ENCODE results near the gene WIPF1.
"Not testable (repeated sequence)": the region's sequence is repeated elsewhere in the genome, so short reads cannot be mapped to it uniquely, and the experiment has no call there.

The WIPF1 gene

DNA sequence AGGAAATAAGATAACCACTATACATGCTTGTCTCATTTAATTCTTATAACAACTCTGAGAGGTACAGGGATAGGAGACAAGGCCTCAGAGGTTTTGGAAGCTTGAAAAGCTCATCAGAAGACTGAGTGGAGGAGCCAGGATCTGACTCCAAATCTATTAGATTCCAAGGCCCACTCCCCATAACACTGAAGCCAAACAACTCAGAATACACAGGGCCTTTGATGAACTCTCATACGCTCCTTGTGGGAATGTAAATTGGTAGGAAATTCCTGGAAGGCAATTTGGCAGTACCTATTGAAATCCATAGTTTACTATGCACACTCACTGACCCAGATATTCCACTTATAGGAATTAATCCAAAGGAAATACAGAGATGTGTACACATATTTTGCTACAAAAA, 27.9 kb downstream of the WIPF1 start:
- no peak for DNase-seq

DNA sequence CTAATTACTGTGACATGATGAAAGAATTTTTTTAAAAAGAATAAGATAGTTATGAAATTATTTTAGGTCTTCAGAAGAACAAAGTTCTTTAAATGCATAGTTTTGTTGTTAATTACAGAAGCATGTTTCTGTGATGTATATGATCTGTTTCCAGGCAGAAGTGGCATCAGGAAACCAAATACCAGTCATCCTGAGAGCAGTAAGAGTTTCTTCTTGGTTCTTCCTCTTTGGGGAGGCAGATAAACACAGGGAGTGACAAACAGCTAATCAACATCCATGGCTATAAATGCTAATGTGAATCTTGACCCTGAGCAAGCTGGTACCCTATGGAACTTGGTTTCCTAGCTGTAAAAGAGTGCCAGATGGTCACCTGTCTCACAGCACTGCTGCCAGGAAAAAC, 29.2 kb downstream of the WIPF1 start:
- no peak for DNase-seq

DNA sequence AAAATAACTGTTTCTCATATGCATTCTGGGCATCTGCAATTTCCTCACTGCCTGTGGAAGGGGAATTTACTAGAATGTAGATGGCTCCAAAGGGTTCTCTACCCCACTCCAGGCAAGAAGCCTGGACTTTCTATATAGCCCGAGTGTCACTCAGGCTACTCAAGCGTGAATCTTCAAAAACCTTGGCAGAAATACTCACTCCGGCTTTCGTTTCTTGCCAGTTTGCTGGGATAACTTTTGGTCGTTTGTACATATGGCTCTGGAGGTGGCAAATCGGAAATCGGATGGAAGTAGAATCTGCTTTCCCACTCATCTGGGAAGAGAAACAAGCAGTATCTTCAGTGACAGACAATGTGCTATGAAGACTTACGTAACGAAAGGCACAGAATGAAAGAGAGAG, 30.7 kb downstream of the WIPF1 start:
- DNase-seq: no peak

DNA sequence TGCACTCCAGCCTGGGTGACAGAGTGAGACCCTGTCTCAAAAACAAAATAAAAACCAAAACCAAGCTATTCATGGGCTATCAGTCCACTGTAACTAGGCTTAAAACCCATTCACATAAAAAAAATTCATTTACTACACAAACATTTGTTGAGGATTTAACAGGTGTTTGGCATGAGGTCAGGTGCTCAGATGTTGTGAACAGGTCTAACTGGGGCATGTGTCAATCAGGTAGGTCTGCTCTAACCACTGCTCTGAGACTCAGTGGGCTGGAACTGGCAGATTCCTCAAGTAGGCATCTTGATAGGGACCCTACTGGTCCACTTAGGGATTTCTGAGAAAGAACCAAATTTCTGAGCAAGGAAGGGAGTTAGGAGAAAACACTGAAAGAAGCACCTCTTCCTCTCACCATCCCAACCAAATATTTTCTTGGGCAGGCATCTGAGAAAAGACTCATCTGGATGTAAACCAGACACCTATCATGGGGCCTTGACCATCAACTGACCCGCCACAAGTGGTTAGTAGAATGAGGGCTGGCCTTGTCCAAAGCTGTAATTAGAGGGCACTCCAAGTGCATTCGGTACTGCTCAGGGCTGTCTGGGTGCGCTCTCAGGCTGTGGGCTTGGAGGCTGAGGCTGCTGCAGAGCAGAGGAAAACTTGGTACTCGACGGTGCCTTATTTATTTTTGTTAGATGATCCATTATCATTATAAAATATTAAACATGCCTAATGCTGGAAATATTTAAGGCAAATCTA, 33.9 kb downstream of the WIPF1 start:
- DNase-seq: no peak

DNA sequence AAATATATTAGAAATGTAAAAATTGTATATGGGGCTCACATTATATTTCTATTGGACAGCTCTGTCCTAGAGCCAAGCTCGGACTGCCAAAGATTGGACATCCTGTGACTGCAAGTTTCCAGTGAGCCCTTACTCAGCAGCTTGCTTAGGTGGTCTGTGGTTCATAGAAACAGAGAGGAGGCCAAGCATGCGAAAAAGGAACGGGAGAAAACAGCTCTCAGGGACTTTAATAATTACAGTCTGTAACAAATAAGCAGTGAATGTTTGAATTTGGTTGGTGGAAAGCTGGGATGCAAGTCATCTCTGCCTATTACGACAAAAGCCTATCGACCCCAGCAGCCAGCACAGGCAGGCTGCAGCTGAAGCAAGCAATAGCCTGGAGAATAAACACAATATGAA, 35.6 kb downstream of the WIPF1 start:
- DNase-seq: no peak

DNA sequence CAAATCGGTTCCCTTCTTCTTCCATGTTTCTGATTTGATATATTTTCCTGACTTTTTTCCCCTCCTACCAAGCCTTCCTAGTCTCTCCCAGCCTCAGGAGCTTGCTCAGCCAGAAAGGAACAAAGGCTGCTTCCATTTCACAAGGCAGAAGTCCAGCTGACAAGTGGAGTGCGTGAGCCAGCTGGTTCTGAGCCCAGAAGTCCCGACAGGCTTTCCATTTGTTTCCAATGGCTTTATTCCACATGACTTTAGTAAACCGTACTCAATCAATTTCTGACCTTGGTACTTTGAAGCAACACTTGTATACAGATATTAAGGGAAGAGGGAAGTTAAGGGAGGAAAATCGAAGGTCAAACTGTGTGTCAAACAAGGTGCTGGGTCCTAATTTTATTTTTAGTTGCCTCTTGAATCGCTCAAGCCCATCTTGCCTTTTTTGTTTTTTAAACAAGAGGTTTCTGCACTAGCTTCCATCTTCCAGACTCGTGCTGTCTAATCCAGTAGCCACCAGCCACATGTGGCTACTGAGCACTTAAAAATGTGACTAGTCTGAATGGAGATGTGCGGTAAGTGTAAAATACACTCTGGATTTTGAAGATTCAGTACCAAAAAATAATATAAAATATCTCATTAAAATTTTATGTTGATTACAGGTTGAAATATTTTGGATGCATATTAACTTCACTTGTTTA, 36.2 kb downstream of the WIPF1 start:
- DNase-seq: no peak

DNA sequence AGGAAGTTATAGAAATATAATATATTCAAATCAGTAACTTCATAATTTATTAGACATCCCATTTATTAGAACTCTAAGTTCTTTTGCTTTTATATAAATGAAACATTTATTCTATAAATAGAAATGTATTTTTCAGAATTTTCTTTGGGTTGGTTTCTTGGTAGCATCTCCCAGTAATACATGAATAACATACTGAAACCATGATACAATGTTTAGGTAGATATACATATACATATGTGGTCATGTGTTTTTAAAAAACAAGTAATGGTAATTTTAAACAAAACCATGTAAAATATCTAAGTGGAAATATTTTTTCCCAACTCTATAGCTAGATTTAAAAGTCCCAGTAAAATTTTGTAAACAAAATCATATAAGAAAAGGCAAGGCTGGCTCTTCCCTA, 36.9 kb downstream of the WIPF1 start:
- DNase-seq: no peak

DNA sequence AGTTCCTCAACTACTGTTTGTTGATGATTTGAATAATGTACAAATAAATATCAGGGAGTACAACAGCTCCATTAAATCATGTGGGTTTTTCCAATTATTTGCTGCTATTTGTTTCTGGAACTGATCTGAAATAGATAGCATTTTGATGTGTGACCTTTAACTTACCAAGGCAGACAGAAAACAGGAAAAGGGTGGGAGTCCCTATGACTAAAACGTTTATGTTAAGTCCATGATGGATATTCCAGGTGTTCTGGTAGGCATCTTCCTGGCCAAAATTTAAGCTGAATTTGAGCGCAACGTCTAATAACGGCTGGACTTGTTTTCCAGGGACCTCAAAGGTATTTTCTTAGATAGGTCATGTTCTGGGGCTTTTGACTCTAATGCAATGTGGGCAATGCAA, 41.6 kb downstream of the WIPF1 start:
- no peak for DNase-seq

DNA sequence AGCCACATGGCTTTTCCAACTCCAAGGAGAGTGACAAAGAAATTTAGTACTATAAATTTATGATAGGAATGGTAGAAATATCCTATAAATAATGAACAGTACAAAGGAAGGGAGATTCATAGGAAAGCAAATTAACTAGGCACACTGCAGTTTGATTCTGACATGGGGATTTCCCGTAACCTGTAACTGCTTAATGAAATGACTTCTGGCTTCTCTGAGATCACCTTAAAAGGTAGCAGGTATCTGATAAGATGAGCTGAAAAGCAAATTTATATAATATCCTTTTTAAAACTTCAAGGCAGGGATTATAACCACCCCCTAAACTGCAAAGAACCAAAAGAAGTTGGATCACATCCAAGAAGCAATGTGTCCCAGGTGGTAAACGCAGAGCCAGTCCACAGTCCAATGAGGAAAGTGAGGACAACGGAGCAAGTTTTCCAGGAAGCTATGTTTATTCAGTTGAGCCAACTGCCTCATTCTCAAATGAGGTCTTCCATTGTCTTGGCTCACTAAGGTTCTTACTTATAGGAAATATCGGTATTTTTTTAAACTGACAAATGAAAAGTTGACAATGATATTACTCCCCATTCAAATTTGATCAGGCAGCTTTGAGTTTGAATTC, 43.0 kb downstream of the WIPF1 start:
- DNase-seq: no peak

DNA sequence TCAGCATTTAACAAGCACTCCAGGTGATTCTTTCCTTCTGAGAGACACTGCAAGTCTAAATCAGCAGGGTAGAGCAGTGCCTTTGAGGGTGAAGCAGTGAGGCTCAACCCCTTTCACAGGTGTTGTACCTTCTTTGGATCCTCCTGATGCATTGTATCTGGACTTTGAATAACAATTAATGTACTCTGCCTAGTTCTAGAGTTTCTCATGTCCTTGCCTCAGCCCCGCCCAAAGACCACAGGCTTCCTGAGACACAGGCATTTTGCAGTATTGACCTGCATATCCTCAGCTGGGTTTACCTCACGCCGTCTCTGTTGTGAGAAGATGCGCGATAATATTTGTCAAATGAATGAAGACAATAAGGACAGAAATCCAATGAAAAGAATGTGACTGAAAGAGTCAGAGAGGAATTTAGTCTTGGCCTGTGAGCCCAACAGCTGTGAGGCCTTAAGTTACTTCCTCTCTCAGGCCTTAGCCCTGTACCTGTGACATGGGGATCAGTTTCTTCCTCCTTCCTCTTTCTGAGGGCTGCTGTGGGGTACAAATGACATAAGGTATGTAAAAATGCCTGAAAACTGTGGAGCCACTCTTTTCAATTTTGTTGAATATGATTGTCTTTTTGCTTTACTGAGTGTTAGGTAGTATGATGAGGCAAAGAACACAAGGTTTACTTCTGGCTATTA, 43.7 kb downstream of the WIPF1 start:
- DNase-seq: no peak

DNA sequence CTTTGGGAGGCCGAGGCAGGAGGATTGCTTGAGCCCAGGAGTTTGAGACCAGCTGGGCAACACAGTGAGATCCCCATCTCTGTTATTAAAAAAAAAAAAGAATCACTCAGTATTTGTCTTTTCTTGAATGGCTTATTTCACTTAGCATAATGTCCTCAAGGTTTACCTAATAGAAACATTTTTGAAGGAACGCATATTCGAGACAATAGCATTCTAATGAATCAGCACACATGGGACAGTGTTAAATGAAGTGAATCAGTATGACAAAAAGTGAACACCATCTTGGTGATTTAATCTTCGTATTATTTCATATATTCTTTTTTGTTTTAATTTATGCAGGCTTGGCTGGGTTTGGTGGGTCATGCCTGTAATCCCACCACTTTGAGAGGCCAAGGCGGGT, 44.7 kb downstream of the WIPF1 start:
- DNase-seq: no peak

DNA sequence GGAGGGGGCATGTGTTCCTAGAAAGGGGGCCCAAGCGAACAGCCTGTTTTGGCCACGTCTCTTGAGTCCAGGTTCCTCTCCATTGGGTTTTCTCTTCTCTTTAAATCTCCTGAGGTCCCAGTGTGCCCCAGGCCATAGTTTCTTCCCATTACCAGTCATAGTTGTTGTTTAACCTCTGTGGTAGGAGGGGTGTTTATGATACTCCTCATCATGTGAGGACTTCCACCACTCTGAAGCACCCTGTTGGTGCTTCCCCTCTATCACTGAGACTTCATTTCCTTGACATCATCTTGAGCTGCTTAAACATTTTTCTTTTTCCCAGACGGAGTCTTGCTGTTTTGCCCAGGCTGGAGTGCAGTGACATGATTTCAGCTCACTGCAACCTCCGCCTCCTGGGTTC, 45.9 kb downstream of the WIPF1 start:
- DNase-seq: no peak

DNA sequence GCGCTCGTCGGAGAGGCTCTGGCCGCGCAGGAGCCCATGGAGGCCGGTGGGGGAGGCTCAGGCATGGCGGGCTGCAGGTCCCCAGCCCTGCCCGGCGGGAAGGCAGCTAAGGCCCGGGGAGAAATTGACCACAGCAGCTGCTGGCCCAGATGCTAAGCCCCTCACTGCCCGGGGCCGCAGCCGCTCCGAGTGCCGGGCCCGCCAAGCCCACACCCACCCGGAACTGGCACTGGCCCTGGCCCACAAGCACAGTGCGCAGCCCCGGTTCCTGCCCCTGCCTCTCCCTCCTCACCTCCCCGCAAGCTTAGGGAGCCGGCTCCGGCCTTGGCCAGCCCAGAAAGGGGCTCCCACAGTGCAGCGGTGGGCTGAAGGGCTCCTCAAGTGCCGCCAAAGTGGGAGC, 49.0 kb downstream of the WIPF1 start:
- not testable (repeated sequence) for DNase-seq

DNA sequence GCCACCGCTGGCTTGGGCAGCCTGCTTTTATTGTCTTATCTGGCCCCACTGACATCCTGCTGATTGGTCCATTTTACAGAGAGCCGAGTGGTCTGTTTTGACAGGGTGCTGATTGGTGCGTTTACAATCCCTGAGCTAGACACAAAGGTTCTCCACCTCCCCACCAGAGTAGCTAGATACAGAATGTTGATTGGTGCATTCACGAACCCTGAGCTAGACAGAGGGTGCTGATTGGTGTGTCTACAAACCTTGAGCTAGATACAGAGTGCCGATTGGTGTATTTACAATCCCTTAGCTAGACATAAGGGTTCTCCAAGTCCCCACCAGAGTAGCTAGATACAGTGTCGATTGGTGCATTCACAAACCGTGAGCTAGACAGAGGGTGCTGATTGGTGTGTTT, 49.6 kb downstream of the WIPF1 start:
- DNase-seq: not testable (repeated sequence)

DNA sequence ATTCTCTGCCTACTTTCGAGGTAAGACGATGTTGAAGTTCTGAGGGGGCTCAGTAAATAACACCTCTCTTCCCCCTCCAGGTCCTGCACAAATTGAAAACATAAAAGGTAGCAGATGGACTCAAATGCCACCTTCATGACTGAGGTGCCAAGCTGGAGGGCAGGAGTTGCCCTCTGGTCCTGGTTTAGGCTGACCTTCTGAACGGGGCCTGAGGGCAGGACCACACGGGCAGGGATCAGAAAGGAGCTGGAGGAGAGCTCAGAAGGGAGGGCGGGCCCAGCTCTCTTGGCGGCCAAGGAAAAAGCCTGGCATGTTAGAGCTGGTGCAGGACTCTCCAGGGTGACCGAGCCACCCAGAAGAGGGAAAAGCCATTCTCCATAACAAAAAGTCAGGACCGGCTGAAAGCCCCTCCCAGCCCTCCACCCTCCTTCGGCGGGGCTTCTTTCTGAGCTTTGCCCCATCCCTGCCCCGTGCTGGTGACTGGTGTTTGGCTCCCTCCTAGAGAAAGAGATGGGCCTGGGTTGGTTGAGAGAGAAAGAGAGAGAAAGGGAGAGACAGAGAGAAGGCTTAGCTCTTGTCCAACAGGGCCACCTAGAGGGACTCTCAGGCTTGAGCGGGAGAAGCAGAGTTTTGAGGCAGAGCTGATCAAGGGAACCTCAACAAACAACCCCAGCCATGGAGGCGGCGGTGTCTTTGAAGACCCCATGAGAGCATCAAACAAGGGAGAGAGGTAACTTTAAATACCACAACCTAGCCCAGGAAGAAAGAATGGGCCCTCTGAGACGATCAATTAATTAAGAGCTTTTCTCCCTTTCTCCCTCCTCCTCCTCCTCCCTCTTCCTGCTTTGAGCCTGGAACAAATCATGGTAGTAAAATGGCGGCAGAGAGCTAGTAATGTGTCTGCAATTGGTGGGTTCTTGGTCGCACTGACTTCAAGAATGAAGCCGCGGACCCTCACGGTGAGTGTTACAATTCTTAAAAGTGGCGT, 50.8 kb downstream of the WIPF1 start:
- DNase-seq: no peak

DNA sequence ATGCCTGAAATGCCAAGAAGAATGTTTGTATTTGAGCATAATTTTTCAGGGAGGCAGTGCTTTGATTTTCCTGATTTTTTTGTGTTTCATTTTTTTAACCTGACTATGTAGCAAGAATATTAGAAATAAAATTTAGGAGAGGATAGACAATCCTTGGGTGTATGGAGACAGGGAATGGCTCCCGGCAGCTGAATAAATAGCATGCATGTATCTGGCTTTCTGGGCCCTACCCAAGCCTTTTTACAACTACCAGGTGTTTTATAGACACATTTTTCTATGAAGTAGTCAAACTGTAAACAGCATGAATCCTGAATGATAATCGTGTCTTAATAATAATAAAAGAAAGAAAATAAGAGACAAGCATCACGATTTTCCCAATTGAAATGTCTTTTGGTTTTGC, 52.4 kb downstream of the WIPF1 start:
- DNase-seq: no peak

DNA sequence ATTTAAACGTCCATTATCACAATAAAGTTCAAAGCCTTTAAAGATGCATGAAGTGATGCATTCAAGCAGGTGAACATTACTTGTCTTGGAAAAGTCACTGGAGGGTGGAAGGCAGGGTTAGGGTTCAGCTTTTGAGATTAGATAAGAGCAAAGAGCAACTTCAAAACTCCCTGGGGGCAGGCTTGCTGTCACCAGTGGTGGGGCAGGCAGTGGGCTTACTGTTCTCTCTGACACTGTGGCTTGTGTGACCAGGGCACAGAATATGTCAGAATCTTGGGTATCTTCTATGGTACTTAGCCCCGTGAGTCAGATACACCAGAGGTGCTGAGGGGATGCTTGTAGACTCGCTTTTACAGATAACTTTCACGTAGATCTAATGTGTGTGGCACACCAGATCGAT, 52.8 kb downstream of the WIPF1 start:
- DNase-seq: no peak

DNA sequence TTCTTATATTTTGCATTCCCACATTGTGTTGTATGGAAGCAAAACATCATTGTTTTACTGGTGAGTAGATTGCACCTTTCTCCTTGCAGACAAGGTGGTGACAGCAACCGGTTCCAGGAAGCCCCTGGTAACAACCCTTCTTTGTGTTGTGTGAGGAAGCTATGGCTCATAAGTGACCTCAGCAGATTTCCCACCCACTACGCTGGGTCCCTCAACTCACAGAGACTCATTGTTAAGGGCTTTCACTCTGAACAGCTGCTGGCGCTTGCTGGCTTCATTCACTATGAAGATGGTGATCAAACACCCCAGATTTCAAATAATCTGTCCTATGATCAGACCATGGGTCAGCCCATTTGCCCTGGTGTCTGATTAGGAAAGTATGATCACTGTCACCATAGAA, 53.4 kb downstream of the WIPF1 start:
- peak in 1 of 2 experiments; percentile 5 for DNase-seq

DNA sequence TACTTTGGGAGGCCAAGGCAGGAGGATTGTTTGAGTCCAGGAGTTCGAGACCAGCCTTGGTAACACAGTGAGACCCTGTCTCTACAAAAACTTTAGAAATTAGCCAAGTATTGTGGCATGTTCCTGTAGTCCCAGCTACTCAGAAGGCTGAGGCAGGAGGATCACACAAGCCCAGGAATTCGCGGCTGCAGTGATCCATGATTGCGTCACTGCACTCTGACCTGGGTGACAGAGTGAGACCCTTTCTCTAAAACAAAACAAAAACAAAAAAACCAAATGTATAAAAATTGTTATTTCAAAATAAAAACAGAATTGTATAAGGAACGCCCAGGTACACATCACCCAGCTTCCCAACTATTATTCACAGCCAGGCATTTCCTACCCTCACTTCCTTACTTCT, 56.7 kb downstream of the WIPF1 start:
- DNase-seq: no peak

DNA sequence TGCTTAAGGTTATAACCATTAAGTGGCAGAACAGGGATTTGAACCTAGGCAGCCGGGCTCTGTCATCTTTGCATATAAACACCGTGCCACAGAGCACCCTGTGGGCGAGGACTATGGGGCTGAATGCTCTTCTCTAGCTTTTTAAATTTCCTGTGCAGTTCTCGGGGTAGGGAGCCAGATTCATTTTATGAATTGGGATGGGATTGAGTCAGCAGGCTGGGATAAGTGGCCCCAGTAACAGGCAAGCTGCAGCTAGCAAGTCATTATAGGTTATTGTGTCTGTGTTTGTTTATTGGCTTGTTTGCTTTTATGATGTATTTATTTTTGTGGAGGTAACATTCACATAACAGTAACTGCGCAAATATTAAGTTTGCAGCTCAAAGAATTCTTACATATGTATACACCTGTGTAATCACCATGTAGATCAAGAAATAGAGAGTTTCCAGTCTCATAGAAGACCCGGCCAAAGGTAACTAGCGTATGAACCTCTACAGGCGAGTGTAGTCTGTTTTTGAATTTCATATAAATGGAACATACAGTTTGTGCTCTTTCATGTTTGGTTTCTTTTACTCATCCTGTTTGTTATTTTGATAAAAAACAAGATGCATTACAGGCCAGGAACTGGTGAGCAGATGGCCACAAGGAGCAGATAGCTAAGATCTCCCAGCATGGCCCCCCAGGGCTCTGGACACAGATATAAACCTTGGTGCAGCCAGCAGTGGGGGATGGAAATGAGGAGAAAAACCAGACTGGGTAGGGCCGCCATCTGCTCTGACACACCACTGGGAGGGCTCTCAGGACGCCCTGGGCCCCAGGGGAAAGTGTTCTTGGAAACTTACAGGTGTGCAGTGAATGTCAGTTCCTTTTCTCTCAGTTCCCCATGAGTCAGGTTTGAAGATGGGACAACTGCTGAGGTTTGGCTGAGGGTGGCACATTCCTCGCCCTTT, 61.6 kb downstream of the WIPF1 start:
- DNase-seq: no peak

DNA sequence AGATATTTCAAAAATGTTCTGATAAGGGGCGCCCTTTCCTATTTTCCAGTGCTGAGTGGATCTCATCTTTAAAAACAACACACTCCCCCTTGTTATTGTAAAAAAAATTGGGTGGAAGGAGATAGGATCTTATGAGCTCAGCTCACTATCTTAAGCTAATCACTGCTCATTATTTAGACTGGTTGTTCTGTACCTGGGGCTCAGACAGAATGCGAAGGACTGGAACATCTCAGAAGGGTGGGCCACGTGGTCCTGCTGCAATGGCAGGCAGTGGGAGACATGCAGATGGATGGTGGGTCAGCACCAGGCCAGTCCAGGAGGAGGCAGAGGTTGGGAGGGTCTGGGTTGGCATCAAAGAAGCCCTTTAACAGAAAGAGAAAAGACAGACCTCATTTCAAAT, 62.5 kb downstream of the WIPF1 start:
- DNase-seq: no peak

All from stimulated activated CD4-positive, alpha-beta T cell treated with anti-CD3 and anti-CD28 coated beads, Interleukin-4, amount 100 ng/mL, for 4 hours (primary cell).